Measurements from ENCODE around the gene CRYGC. TPM values are rescaled to one million over a fixed set of nuclear protein-coding genes. Genes with fewer than 3 reads are reported as not detected.
A peak's percentile ranks its signal among the peaks of the same experiment; 100 is the strongest.
"Not testable (repeated sequence)": the region's sequence is repeated elsewhere in the genome, so short reads cannot be mapped to it uniquely, and the experiment has no call there.

Gene CRYGC
- total RNA-seq, 1 experiment from 2014 or later = not detected

GRCh38 chr2:208122248-208122647 lies 7.4 kb downstream of the CRYGC start:
- H3F3A ChIP-seq (ENCODE audit: insufficient read depth, low read depth) = no peaks in the 10 kb centered on the region
- H3K79me2 ChIP-seq (ENCODE audit: low read depth) = no peaks in the 10 kb centered on the region
- no peak for DNase-seq
- no peak overlapping the region for H3K27ac ChIP-seq
- H3K4me3 ChIP-seq = no peak overlapping the region
- ChIA-PET POLR2A (ENCODE audit: unreplicated experiment) (no interaction called here), CTCF (interaction anchor here (0.6 kb wide), 1 partner anchor 44 kb away, joined by 9 read pairs; no protein-coding TSS in a partner anchor)
- no peaks in the 10 kb centered on the region for H4K20me1 ChIP-seq (ENCODE audit: insufficient read depth)
- no TSS peak for BruUV-seq (replicated peaks)
- H3K4me1 ChIP-seq (replicated peaks; ENCODE audit: insufficient read depth) = no peaks in the 10 kb centered on the region
- no peaks in the 10 kb centered on the region for H3K36me3 ChIP-seq (ENCODE audit: low read depth)
- no peak overlapping the region for H3K4me2 ChIP-seq
- no peak overlapping the region for H2AFZ ChIP-seq
- no peaks in the 10 kb centered on the region for H3K9me2 ChIP-seq (ENCODE audit: insufficient read depth)
- no peaks in the 10 kb centered on the region for H3K9me3 ChIP-seq (ENCODE audit: insufficient read depth, low read depth)
- TF ChIP-seq EZH2 (IDR thresholded peaks at IDR 0.05; ENCODE audit: low read depth) (no peak), CTCF (conservative IDR thresholded peaks at IDR 0.05) (no peak)
- intact Hi-C loops (cut with micrococcal nuclease; ENCODE audit: unreplicated experiment) = no loop called here
- H3K27me3 ChIP-seq (ENCODE audit: insufficient read depth, low read depth) = no peaks in the 10 kb centered on the region

- H3K9me2 ChIP-seq (ENCODE audit: insufficient read depth) = no peaks in the 10 kb centered on the region
- H3K4me1 ChIP-seq (replicated peaks; ENCODE audit: insufficient read depth) = no peaks in the 10 kb centered on the region
- no peaks in the 10 kb centered on the region for H4K20me1 ChIP-seq (ENCODE audit: insufficient read depth)
- H3K36me3 ChIP-seq (ENCODE audit: low read depth) = no peaks in the 10 kb centered on the region
- no peak overlapping the region for H3K4me2 ChIP-seq
- H3K27ac ChIP-seq = no peak overlapping the region
- H3K4me3 ChIP-seq = no peak overlapping the region
- H3K27me3 ChIP-seq (ENCODE audit: insufficient read depth, low read depth) = no peaks in the 10 kb centered on the region
- intact Hi-C loops (cut with micrococcal nuclease; ENCODE audit: unreplicated experiment) = no loop called here
- POLR2A ChIA-PET (ENCODE audit: unreplicated experiment) = no interaction called here
- no peak overlapping the region for H2AFZ ChIP-seq
- TF ChIP-seq CTCF (conservative IDR thresholded peaks at IDR 0.05) (no peak), EZH2 (IDR thresholded peaks at IDR 0.05; ENCODE audit: low read depth) (no peak)
- no peaks in the 10 kb centered on the region for H3K9me3 ChIP-seq (ENCODE audit: insufficient read depth, low read depth)
- BruUV-seq (replicated peaks) = no TSS peak
- H3F3A ChIP-seq (ENCODE audit: insufficient read depth, low read depth) = no peaks in the 10 kb centered on the region
- no peaks in the 10 kb centered on the region for H3K79me2 ChIP-seq (ENCODE audit: low read depth)
- CTCF ChIA-PET = no interaction called here
- no peak for DNase-seq
Observed at GRCh38 chr2:208118918-208119317, 10.7 kb downstream of the CRYGC start.

- not testable (repeated sequence) for H3F3A ChIP-seq (ENCODE audit: insufficient read depth, low read depth)
Observed at GRCh38 chr2:208117390-208117789, 12.2 kb downstream of the CRYGC start.

GRCh38 chr2:208112969-208113368 lies 16.7 kb downstream of the CRYGC start:
- intact Hi-C loops (cut with micrococcal nuclease; ENCODE audit: unreplicated experiment) = no loop called here
- Histone ChIP-seq H3K79me2 (ENCODE audit: low read depth) (no peaks in the 10 kb centered on the region), H3K4me1 (replicated peaks; ENCODE audit: insufficient read depth) (peaks cover 9% of the 10 kb centered on the region), H3K27ac (no peak overlapping the region), H3K27me3 (ENCODE audit: insufficient read depth, low read depth) (no peaks in the 10 kb centered on the region), H3K4me2 (peak overlapping the region; percentile 48; the same call in 1 of the 2 replicates), H3F3A (ENCODE audit: insufficient read depth, low read depth) (no peaks in the 10 kb centered on the region), H3K36me3 (ENCODE audit: low read depth) (no peaks in the 10 kb centered on the region), H3K4me3 (no peak overlapping the region), H2AFZ (no peak overlapping the region), H4K20me1 (ENCODE audit: insufficient read depth) (no peaks in the 10 kb centered on the region), H3K9me2 (ENCODE audit: insufficient read depth) (no peaks in the 10 kb centered on the region), H3K9me3 (ENCODE audit: insufficient read depth, low read depth) (no peaks in the 10 kb centered on the region)
- CTCF ChIA-PET = no interaction called here
- TF ChIP-seq EZH2 (IDR thresholded peaks at IDR 0.05; ENCODE audit: low read depth) (no peak), CTCF (conservative IDR thresholded peaks at IDR 0.05) (no peak)
- POLR2A ChIA-PET (ENCODE audit: unreplicated experiment) = no interaction called here
- peak; percentile 38 to 65 for DNase-seq
- BruUV-seq (replicated peaks) = no TSS peak

More at GRCh38 chr2:208117390-208117789, 12.2 kb downstream of the CRYGC start:
- BruUV-seq (replicated peaks); intact Hi-C loops (cut with micrococcal nuclease; ENCODE audit: unreplicated experiment); DNase-seq; H4K20me1 ChIP-seq (ENCODE audit: insufficient read depth); H3K4me3 ChIP-seq; H3K4me1 ChIP-seq (replicated peaks; ENCODE audit: insufficient read depth); H2AFZ ChIP-seq; H3K9me3 ChIP-seq (ENCODE audit: insufficient read depth, low read depth); H3K4me2 ChIP-seq; H3K36me3 ChIP-seq (ENCODE audit: low read depth); POLR2A ChIA-PET (ENCODE audit: unreplicated experiment); H3K27me3 ChIP-seq (ENCODE audit: insufficient read depth, low read depth); H3K79me2 ChIP-seq (ENCODE audit: low read depth); H3K27ac ChIP-seq; H3K9me2 ChIP-seq (ENCODE audit: insufficient read depth); CTCF ChIA-PET: not testable (repeated sequence)

GRCh38 chr2:208112273-208112745 lies 17.3 kb downstream of the CRYGC start:
- H3K27me3 ChIP-seq (ENCODE audit: insufficient read depth, low read depth); H3K9me3 ChIP-seq (ENCODE audit: insufficient read depth, low read depth); H4K20me1 ChIP-seq (ENCODE audit: insufficient read depth); intact Hi-C loops (cut with micrococcal nuclease; ENCODE audit: unreplicated experiment); DNase-seq; H2AFZ ChIP-seq; H3K27ac ChIP-seq; H3K36me3 ChIP-seq (ENCODE audit: low read depth); H3K4me1 ChIP-seq (replicated peaks; ENCODE audit: insufficient read depth); CTCF ChIA-PET; POLR2A ChIA-PET (ENCODE audit: unreplicated experiment); H3K4me3 ChIP-seq; H3K4me2 ChIP-seq; H3K79me2 ChIP-seq (ENCODE audit: low read depth); BruUV-seq (replicated peaks); H3F3A ChIP-seq (ENCODE audit: insufficient read depth, low read depth); H3K9me2 ChIP-seq (ENCODE audit: insufficient read depth): not testable (repeated sequence)

Measured in PC-9 (cell line).